GM21360 (cell line): Measurements from ENCODE around the gene PDRG1.
A peak's percentile ranks its signal among the peaks of the same experiment; 100 is the strongest.

Experiments used
- ATAC-seq: cut with Tn5 transposase; IDR thresholded peaks from one replicate; pipeline ENCODE4 v1.9.1; 2021; ENCODE audit warnings: mild to moderate bottlenecking, moderate library complexity; ENCODE audit not compliant: unreplicated experiment

PDRG1 gene

GRCh38 chr20:31951530-31952453 lies at the start of gene PDRG1:
PDRG1 (minus strand) TSS chr20:31952046; CDS start chr20:31951961, 85 bp downstream.
- ATAC-seq = peak; percentile 91

GRCh38 chr20:31998246-31998645 lies 46.4 kb upstream of the PDRG1 start:
- no peak for ATAC-seq

- ATAC-seq = no peak
Observed at GRCh38 chr20:31996996-31997395, 45.1 kb upstream of the PDRG1 start.

- ATAC-seq = no peak
Observed at GRCh38 chr20:31992086-31992485, 40.2 kb upstream of the PDRG1 start.

GRCh38 chr20:31991339-31991705 lies 39.5 kb upstream of the PDRG1 start:
- no peak for ATAC-seq

GRCh38 chr20:31990641-31991338 lies 38.9 kb upstream of the PDRG1 start:
- no peak for ATAC-seq

- ATAC-seq = no peak
Observed at GRCh38 chr20:31989030-31989645, 37.3 kb upstream of the PDRG1 start.

GRCh38 chr20:31988430-31989015 lies 36.7 kb upstream of the PDRG1 start:
- ATAC-seq = no peak

GRCh38 chr20:31987744-31988143 lies 35.9 kb upstream of the PDRG1 start:
- no peak for ATAC-seq

GRCh38 chr20:31984981-31985471 lies 33.2 kb upstream of the PDRG1 start:
- no peak for ATAC-seq

- no peak for ATAC-seq
Observed at GRCh38 chr20:31981784-31982183, 29.9 kb upstream of the PDRG1 start.

GRCh38 chr20:31979713-31980426 lies 28.0 kb upstream of the PDRG1 start:
- ATAC-seq = no peak

GRCh38 chr20:31977080-31977479 lies 25.2 kb upstream of the PDRG1 start:
- ATAC-seq = no peak

- ATAC-seq = no peak
Observed at GRCh38 chr20:31975874-31976273, 24.0 kb upstream of the PDRG1 start.

GRCh38 chr20:31974951-31975487 lies 23.2 kb upstream of the PDRG1 start:
- ATAC-seq = no peak

GRCh38 chr20:31974296-31974695 lies 22.4 kb upstream of the PDRG1 start:
- ATAC-seq = no peak

- ATAC-seq = no peak
Observed at GRCh38 chr20:31972471-31973021, 20.7 kb upstream of the PDRG1 start.

GRCh38 chr20:31969991-31970390 lies 18.1 kb upstream of the PDRG1 start:
- no peak for ATAC-seq

GRCh38 chr20:31968291-31969126 lies 16.7 kb upstream of the PDRG1 start:
- ATAC-seq = no peak
